Hypothalamus (tissue), 51 donors: ENCODE results near the gene IBTK.
A peak's percentile ranks its signal among the peaks of the same experiment; 100 is the strongest.
"Not testable (repeated sequence)": the region's sequence is repeated elsewhere in the genome, so short reads cannot be mapped to it uniquely, and the experiment has no call there.

ENCODE experiments used
- DNase-seq, 51 donors: peaks; one replicate each; lab custom pipeline; 2025; lab: John Stamatoyannopoulos, UW

Gene IBTK

DNA sequence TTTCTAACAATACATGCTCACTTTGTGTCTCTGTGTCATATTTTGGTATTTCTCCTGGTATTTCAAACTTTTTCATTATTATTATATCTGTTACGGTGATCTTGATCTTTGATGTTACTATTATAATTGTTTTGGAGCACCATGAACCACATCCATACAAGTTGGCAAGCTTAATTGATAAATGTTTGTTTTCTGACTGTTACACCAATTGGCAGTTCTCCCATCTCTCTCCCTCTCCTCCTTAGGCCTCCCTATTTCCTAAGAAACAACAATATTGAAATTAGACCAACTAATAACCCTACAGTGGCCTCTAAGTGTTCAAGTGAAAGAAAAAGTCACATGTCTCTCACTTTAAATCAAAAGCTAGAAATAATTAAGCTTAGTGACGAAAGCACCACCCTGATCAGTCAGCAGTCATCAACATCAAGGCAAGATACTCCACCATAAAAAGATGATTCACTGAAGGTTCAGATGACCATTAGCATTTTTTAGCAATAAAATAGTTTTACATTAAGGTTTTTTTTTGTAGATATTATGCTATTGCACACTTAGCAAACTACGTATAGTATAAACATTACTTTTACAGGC lies 61.5 kb downstream of the IBTK start:
- no peak for DNase-seq

DNA sequence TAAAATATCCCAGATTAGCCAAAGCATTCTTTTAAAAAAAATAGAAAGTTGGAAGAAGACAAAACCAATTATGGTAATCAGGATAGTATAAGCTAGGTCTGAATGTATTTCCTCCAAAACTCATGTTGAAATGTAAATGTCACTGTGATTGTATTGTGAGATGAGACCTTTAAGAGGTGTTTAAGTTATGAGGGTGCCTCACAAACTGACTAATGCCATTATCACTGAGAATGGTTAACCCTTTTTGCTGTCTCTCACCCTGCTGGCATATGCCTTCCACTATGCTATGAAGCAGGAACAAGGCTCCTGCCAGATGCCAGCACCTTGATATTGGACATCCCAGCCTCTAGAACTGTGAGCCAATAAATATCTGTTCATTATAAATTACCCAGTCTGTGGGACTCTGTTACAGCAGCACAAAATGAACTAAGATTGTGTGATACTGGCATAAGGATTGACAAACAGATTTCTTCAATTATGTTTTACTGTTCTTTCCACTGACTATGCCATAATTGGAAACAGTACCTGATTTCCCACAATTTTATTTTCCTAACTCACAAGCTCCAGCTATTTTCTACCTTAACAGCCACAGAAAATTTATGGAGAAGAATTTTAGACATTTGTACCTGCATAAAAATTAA lies 63.8 kb downstream of the IBTK start:
- DNase-seq = no peak

DNA sequence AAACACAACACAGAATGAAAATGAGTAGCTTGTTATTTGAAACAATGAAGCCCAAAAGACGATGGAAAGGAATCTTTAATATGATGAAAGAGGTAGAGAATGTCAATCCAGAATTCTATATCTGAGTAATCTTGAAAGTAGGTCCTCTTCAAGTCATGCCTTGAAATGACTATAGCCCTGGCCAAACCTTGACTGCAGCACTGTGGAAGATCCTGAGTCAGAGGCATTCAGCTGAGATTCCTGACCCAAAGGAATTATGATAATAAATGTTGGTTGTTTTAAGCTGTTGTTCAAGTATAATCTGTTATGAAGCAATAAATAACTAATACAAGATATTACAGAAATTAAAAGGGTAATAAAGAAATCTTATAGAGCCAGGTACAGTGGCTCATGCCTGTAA lies 64.8 kb downstream of the IBTK start:
- no peak for DNase-seq

DNA sequence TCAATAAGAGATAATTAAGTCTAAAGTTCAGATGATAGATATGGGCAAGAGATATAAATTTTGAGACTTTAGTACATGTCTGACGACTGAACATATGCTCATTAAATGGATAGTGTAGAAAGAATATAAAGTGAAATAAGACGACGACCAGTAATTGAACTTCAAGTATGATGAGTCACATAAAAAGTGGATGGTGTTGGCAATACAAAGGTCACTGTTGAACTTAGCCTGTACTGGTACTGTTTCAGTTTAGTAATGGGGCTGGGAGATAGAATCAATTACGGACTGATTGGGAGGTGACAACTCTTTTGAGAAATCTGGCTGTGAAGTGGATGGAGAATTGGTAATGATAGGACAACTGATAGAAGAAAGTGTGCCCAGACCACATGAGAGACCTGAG lies 68.1 kb downstream of the IBTK start:
- no peak for DNase-seq

DNA sequence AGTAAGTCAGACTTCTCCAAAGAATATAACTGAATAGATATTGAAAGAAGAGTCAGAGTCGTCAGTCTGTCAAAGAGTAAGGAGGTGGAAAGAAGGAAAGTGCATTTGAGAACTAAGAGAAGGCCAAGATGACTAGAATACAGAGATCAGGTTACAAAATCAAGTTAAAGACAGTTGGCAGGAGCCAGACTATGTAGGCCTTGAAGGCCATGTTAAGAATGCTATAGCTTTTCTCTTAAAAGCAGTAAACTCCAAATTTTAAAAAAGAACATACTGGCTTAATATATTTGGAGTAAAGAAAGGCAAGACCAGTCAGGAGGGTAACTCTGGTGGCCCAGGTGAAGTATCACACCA lies 68.8 kb downstream of the IBTK start:
- no peak for DNase-seq

DNA sequence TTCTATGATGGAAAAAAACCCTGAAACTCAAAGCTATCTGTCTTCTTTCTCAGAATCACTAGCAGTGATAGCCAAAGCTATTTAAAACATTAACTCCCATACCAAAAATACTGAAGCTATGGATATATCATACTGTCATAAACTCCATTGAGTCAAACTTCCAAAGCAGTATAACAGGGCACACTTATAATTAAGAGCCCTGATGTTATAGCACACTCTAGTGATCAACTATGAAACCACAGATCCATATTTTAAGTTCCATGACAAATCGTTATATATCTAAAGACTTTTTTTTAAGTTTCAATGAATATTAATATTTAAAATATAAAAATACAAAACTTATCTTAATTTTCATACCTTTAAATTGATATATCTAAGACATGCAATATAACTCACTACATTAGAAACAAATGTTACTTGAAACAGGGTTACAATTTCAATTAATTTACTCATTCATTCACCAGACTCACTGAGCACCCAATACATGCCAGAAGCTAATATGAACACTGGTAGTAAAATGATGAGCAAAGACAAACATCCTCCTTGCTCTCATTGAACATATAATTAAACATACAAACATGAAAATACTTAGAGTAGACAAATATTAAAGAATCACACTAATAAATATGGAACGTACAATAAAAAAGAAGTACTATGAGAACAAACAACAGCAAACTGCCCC lies 69.3 kb downstream of the IBTK start:
- DNase-seq = no peak

DNA sequence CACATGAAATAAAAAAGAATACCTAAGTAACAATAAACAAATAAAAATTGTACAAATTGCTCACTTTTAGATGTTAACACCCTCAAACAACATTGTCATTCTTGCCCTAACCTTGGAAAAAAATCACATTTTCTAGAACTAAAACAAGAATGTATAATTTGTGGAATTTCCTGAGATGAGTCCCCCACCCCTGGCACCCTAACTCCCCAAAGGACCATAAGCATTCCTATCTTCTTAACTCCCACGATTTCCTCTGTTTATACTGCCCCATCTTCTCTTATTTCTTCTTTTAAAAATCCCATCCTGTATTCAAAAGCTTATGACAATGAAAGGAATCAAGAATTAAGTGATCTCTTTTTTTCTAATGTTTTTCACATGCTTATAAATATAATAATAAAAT lies 70.9 kb downstream of the IBTK start:
- DNase-seq = no peak

DNA sequence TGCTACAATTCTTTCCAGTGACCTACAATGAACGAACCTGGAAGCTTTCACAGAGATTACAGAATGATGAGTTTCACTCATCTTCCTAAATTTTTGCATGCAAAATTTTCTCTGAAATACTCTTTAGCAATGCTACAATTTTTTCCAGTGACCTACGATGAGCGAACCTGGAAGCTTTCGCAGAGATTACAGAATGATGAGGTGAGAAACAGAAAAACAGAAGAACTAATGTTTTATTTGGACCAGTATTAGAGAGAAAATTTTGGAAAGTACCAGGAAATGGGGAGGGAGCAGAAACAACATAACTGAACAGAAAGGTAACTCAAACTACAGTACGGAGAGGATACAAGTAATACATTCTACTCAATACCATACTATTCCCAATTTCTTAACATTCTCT lies 75.0 kb downstream of the IBTK start:
- no peak for DNase-seq

DNA sequence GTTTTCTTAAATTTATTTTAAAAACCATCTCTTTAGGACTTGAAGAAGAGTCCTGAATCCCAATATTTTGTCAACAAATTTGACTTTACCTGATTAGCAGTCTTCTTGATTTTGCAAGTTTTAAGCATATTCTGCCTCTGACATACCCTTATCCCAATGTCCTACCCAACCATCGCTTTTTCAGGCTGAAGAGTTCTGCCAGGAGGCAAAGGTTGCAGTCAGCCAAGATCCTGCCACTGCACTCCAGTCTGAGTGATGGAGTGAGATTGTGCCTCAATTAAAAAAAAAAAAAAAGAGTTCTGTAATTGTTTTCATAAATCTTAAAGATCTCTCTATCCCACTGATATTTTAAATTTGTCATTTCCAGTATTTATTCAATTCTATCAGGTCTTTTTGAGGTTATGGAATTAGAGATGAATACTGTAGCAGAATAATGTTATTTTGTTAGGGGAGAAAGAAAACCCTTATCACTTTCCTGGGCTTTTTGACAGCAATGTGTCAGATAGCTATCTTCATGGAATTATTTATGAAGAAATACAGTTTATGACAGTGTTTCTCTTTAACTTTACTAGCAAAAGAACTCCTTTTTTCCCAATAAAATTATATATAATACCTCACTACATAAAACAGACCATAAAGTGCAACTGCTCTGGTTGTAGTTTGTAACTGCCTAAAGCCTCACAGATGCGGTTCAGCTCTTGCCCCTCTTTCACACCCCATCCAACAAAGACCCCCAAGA lies 78.2 kb downstream of the IBTK start:
- no peak for DNase-seq

DNA sequence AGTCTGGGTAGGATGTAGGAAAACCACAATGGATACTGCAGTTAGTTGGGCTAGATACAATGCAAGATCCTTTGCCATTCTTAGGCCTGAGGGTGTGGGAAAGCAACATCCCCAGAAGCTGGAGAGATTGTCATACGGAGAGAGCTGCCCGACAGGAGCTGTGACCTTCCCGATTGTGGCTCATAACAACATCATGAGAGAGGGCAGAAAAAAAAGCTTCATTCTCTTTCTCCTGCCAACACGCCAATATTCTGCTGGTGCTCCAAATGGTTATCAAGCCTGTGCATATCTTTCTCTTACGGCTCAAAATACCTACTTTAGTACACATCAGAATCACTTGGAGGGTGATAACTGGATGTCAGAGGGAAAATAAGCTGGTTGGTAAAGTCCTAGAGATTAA lies 81.1 kb downstream of the IBTK start:
- no peak for DNase-seq

DNA sequence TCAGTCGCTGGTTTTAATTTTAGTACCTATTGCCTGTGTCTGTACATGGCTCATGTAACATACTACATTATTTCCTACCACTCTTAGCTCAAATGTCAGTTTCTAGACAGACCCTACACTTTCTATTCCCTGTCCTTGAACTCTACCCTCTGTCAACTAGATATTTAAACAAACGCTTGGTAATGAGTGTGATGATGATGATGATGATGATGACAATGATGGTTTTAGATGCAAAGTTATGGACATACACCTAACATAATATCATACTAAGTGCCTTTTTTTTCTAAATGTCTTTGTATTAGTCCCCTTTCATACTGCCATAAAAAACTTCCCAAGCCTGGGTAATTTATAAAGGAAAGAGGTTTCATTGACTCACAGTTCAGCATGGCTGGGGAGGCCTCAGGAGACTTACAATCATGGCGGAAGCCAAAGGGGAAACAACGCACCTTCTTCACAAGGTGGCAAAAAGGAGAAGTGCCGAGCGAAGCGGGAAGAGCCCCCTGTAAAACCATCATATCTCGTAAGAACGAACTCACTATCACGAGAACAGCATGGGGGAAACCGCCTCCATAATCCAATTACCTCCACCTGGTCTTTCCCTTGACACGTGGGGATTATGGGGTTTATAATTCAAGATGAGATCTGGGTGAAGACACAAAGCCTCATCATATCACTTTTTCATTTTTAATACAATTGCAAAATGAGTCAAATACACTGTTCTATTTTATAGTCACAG lies 87.1 kb downstream of the IBTK start:
- DNase-seq = no peak

DNA sequence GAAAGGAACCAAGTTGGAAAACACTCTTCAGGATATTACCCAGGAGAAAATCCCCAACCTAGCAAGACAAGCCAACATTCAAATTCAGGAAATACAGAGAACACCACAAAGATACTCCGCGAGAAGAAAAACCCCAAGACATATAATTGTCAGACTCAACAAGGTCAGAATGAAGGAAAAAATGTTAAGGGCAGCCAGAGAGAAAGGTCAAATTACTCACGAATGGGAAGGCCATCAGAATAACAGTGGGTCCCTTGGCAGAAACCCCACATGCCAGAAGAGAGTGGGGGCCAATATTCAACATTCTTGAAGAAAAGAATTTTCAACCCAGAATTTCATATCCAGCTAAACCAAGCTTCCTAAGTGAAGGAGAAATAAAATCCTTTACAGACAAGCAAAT lies 94.8 kb downstream of the IBTK start:
- not testable (repeated sequence) for DNase-seq

DNA sequence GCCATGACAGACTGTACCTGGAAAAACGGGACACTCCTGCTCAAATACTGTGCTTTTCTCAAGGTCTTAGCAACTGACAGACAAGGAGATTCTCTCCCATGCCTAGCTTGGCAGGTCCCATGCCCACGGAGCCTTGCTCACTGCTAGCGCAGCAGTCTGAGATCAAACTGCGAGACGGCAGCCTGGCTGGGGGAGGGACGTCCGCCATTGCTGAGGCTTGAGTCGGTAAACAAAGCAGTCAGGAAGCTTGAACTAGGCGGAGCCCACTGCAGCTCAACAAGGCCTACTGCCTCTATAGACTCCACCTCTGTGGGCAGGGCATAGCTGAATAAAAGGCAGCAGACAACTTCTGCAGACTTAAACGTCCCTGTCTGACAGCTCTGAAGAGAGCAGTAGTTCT lies 96.4 kb downstream of the IBTK start:
- not testable (repeated sequence) for DNase-seq

DNA sequence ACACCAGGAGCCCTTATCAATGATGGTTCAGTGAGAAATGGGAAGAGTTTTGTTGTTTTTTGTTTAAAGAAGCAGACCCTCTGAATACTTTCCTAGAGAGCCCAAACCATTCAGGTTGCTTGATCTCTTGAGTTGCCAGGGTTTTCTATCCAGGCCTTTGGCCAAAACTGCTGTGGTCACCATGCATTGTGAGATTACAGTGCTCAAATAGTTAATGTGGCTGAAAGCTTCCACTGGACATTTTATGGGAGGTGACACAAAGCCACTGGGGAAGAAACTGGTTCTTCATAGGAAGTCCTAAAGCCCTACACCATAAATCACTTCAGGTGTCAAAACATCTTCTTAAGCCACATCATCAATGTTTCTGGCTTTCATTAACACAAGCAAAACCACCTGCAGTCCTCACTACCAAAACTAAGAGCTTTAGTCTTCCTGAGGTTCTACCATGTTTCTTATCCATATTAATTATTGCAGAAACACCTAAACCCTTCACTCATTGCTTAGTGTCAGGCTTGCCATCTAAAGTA lies 101.6 kb downstream of the IBTK start:
- no peak for DNase-seq

DNA sequence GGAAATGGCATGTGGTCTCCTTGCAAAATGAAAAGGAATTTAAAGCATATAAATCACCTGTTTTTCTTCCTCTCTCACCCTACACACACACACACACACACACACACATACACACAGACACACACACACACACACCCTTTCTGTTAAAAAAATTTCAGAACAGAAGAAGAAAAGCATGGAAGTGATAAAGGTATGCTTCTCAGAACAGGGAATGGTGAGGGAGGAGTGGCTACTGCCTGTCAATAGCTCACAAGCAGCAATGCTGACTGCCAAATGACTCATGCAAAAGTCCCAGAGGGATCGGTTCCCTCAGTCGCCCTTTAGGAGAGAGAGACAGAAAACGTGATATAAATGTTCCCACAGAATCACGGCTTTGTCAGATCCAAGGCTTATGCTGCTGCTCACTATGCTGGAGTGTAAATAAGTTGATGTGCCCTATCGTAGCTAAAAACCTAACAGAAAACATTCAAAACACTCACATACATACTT lies 102.6 kb downstream of the IBTK start:
- DNase-seq = peak in 7 of 51 donors; percentile 2 to 52 (median 14)

DNA sequence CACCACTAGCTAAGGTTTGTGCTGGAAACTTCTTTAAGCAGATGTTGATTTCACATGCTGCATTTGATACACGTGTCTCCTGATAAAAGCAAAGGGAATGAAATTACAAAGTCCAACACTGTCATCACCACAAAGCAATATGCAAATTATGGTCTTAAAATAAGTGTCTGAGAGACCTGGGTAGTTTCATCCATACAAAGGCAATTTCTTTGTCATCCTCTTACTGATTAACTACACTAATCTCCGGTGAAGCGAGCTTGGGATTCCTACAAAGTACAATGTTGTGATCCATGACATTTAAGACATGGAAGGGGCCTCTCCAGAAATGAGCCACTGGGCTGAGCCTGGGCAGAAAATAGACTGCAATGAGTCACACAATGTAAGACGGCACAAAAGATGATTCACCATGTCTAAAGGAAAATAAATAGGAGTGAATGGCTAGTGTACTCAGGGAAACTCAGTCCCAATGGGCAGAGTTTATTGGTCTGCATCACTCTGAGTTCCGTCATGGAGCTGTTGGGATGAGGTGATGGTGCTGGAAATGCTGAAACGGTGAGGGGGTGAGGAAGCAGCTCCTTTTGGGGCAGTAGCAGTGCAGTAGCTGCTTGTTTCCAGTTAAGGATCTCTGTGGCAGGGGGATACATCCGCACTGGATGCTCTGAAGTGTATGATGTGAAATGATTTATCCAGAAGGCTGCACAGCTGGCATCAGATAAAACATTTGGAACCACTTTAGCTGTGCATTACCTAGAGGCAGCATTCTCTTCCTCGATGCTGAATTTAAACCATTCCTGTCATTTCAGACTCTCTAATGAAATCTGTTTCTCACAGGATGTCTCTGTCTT lies 103.3 kb downstream of the IBTK start:
- DNase-seq = peak in 7 of 51 donors; percentile 2 to 33 (median 8)

DNA sequence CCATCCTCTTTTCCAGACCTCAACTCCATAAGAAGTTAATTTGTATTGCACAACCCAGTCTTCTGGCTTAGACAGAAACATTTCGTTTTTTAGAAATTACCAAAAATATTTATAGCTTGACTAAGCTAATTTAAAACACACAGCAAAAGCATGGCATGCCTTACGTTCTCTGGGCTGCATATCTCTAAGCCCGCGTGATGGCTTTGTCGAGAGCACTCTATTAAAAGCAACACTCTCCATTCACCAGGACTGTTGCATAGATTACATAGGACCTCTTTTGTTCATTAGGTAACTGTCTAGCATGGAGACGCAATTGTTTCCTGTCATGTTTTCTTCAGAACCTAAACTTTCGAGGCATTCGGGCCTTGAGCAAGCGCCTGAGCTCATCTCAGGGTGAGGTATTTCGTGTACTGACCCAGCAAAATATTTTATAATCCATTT lies 104.5 kb downstream of the IBTK start:
- no peak for DNase-seq

DNA sequence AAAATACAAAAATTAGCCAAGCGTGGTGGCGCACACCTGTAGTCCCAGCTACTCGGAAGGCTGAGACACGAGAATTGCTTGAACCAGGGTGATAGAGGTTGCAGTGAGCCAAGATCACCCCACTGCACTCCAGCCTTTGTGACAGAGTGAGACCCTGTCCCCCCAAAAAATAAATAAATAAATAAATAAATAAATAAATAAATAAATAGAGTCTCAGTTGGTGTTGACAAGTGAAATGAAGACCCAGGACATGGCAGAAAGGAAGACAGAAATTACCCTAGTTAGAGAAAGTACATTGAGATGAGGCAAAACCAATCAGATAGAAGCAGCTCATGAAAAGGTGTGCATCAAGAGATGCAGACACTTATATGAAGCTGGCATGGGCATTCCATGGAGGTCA lies 105.0 kb downstream of the IBTK start:
- no peak for DNase-seq

DNA sequence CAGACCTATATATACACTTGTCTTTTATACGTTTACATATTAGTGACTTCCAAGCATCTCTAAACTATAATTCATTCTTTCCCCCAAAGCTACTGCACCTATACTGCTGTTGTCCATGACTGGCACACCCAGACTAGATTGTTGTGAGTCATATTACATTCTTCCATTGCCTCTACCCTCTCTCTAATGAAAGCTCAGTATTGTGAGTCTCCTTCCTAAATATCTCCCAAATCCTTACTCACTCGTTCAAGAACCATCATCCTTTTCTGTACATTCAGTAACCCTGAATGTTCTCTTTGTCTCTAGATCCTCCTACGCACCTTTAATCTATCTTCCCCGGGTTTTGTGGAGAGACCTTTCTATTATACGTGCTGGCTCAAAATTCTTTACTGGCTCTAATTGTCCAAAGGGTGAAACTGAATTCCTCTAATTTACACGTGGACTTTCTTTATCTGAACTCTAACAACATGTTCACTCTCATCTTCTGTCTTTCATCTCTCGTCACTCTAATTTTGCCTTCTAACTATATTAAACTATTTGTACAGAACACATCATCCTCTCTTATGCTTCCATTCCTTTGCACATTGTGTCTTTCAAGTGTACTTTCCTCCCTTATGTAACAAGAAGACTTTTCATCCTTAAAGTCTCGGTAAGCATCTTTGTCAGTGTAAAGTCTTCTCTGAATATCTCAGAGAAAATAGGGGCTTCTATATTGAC lies 109.3 kb downstream of the IBTK start:
- no peak for DNase-seq
